ENCODE results near the gene DCUN1D1. TPM values are rescaled to one million over a fixed set of nuclear protein-coding genes. Genes with fewer than 3 reads are reported as not detected.

Gene DCUN1D1
- total RNA-seq, 1 experiment from 2014 or later = 24.7 TPM

DNA sequence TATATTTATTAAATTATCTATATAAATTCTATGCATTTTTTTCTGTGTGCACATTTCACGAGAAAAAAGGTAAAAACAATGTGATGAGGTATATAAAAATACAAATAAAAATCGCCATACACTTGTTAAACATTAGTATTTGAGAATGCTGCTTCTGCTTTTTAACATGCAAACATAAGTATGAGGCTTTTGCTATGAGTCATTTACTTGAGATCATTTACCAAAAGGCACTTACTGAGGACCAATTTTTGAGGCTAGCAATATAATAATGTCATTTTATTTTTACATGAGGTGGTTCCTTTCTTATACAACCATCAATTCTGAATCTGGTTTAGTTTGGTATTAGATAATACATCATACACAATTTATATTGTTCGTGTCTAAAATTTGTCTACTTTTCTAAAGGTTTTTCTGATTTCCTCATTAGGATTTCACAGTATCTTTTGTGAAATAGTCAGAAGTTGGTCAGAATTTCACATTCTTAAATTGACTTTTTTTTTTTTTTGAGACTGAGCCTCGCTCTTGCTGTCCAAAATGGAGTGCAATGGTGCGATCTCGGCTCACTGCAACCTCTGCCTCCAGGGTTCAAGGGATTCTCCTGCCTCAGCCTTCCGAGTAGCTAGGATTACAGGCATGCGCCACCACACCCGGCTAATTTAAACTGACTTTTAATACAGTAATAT is 25.6 kb downstream of the DCUN1D1 start:
- no peak for DNase-seq (ENCODE audit: low read depth, low spot score)
- in situ Hi-C loops (cut with HindIII; ENCODE audit: low pct_unique_long_range_greater_than_20kb, low sequenced_read_pairs) = no loop called here

DNA sequence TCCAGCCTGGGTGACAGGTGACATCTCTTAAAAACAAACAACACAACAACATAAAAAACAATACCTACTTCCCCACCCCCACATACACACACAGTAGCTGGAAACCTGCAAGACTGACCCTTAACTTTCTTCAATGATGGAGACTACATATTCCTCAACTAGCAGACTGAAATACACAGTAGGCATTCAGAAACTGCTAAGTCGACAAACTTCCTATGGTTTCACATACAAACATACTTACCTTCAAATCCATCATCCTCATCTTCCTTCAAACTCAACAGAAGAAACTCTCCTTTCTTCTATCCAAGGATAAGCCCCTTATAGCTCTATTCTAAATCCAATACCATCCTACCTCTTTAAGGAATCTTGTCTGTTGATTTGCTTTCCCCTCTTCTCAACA is 30.6 kb downstream of the DCUN1D1 start:
- no peak for DNase-seq (ENCODE audit: low read depth, low spot score)
- in situ Hi-C loops (cut with HindIII; ENCODE audit: low pct_unique_long_range_greater_than_20kb, low sequenced_read_pairs) = no loop called here

DNA sequence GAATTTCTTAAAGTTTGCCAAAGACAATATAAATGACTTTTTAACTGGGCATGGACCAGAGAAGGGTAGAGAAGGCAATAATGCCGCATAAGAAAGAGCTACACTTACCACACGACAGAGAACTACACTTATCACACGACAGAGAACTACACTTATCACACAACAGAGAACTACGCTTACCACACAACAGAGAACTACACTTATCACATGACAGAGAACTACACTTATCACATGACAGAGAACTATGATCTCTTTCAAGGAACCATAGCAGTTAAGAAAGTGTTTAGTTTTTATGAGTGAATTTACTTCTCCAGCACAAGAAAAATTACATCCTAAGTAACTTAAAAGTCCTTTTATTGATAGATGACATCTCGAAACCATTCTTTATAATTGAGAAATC is 32.0 kb downstream of the DCUN1D1 start:
- in situ Hi-C loops (cut with HindIII; ENCODE audit: low pct_unique_long_range_greater_than_20kb, low sequenced_read_pairs) = no loop called here
- peak; percentile 52 for DNase-seq (ENCODE audit: low read depth, low spot score)

GRCh38 chr3:182947888-182948287 is 32.5 kb downstream of the DCUN1D1 start:
- DNase-seq (ENCODE audit: low read depth, low spot score) = peak; percentile 56
- in situ Hi-C loops (cut with HindIII; ENCODE audit: low pct_unique_long_range_greater_than_20kb, low sequenced_read_pairs) = no loop called here

DNA sequence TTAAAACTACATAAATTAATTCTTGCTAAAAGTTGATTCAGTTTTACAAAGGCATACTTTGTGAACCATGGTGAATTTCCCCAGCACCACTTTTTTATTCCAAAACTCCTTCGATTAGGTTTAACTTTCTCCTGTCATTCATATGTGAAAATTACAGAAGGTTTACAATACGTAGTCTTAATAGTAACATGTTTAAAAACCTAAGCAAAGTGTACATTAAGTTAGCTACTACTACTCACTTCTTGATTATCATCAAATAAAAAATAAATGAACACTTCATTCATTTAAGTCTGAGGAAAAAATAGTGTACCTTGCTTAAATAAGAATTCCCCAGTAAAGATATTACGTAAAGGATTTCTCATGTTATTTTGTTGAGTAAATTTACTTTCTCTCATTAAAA is 38.6 kb downstream of the DCUN1D1 start:
- in situ Hi-C loops (cut with HindIII; ENCODE audit: low pct_unique_long_range_greater_than_20kb, low sequenced_read_pairs) = no loop called here
- no peak for DNase-seq (ENCODE audit: low read depth, low spot score)

- no peak for DNase-seq (ENCODE audit: low read depth, low spot score)
- in situ Hi-C loops (cut with HindIII; ENCODE audit: low pct_unique_long_range_greater_than_20kb, low sequenced_read_pairs) = no loop called here
Measured at GRCh38 chr3:182940266-182940808, 40.0 kb downstream of the DCUN1D1 start.

GRCh38 chr3:182937293-182938051 is 42.9 kb downstream of the DCUN1D1 start:
- in situ Hi-C loops (cut with HindIII; ENCODE audit: low pct_unique_long_range_greater_than_20kb, low sequenced_read_pairs) = no loop called here
- DNase-seq (ENCODE audit: low read depth, low spot score) = no peak

DNA sequence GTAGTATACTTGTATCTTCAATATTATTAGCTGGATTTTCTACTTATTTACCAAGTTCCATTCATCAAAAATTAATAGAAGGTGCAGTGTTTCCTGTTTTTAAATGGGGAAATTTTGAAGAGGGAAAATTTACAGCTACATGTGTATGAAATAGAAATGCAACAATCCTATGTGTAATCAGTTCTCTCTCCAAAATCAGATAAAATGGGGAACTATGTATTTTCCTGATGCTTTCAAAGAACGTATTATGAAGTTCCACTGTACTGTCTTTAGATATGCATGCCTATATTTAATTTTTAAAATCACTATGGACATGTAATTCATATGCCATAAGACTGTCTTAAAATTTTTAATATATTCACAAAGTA is 43.4 kb downstream of the DCUN1D1 start:
- DNase-seq (ENCODE audit: low read depth, low spot score) = no peak
- in situ Hi-C loops (cut with HindIII; ENCODE audit: low pct_unique_long_range_greater_than_20kb, low sequenced_read_pairs) = no loop called here

DNA sequence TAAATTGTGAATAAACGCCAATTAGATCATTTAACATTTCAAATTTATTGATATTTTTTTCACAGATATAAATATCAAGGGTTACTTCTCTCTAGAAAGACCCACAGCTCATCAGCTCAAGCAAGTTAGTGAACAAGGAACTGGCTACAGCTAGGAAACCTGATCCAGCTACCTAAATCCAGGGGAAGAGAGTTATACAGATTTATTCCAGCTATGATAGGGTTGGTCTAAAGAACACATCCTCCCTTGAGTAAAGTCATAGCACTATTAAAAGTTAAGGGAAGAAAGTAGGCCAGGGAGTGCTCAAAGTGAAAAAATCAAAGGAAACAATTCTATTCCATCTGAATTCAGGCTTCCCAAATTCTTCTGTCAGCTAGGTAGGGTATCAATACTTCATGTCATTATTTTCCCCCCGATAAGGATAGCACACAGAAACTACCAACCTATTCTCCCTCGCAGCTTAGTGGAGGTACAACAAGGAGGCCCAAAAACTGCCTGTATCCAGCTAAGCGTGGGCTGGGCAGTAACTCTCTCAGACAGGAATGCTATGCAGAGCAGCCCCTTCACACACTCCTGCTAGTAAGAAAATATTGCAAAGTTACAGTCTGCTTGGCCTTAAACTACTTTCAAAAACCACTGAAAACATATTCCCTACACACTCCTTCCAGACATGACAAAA is 44.0 kb downstream of the DCUN1D1 start:
- in situ Hi-C loops (cut with HindIII; ENCODE audit: low pct_unique_long_range_greater_than_20kb, low sequenced_read_pairs) = no loop called here
- DNase-seq (ENCODE audit: low read depth, low spot score) = no peak

- no peak for DNase-seq (ENCODE audit: low read depth, low spot score)
- in situ Hi-C loops (cut with HindIII; ENCODE audit: low pct_unique_long_range_greater_than_20kb, low sequenced_read_pairs) = no loop called here
Measured at GRCh38 chr3:182935803-182936202, 44.5 kb downstream of the DCUN1D1 start.

GRCh38 chr3:182925944-182926337 is 54.4 kb downstream of the DCUN1D1 start:
- no peak for DNase-seq (ENCODE audit: low read depth, low spot score)
- in situ Hi-C loops (cut with HindIII; ENCODE audit: low pct_unique_long_range_greater_than_20kb, low sequenced_read_pairs) = no loop called here

DNA sequence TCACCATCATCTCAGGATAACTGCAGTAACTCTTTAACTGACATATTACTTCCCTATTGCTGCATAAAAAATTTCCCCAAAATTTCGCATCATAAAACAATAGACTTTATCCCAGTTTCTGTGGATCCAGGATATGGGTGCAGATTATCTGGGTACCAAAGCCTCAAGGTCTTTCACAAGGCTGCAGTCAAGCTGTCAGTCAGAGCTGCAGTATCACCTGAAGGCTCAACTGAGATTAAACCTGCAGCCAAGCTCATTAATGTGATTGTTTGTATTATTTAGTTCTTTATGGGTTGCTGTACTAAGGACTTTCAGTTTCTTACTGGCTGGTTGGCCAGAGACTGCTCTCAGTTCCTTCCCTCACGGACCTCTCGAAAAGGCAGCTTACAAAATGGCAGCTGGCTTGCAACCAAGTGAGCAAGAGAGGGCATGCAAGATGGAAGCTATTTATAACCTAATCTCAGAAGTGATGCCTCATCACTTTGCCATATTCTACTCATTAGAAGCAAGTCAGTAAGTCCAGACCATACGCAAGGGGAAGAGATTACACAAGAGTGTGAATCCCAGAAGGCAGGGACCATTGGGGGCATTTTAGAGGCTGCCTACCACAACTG is 54.9 kb downstream of the DCUN1D1 start:
- in situ Hi-C loops (cut with HindIII; ENCODE audit: low pct_unique_long_range_greater_than_20kb, low sequenced_read_pairs) = no loop called here
- no peak for DNase-seq (ENCODE audit: low read depth, low spot score)

DNA sequence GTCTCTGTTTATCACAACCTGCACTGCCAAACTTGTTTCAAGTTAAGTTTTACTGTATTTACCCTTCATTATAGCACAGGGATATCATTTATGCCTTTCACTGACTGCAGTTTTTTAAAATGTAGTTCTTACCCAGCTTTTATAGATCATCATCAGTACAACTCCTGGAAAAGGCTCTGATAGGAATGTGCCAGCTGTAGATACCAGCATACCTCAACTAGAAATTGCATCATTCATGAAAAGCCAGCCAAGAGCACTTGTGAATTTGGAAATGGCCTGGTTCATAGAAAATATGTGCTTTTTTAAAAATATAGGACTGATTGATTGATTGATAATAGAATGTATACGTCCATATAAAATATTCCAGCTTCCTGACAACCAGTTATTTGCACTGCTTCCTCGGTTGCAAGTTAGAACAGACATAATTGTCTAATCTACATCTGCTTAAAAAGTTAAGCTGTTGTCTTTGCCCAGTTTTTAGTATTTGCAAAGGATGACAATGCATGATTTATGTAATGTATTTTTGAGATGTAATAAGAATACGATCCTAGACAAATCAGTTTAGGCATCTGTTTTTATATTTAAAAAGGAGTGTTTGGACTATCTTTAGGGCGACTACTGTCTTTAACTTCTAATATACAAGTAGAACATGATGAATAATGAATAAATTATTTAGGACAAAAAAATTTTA is 58.5 kb downstream of the DCUN1D1 start:
- in situ Hi-C loops (cut with HindIII; ENCODE audit: low pct_unique_long_range_greater_than_20kb, low sequenced_read_pairs) = no loop called here
- DNase-seq (ENCODE audit: low read depth, low spot score) = no peak

GRCh38 chr3:182920515-182921084 is 59.7 kb downstream of the DCUN1D1 start:
- DNase-seq (ENCODE audit: low read depth, low spot score) = no peak
- in situ Hi-C loops (cut with HindIII; ENCODE audit: low pct_unique_long_range_greater_than_20kb, low sequenced_read_pairs) = no loop called here

DNA sequence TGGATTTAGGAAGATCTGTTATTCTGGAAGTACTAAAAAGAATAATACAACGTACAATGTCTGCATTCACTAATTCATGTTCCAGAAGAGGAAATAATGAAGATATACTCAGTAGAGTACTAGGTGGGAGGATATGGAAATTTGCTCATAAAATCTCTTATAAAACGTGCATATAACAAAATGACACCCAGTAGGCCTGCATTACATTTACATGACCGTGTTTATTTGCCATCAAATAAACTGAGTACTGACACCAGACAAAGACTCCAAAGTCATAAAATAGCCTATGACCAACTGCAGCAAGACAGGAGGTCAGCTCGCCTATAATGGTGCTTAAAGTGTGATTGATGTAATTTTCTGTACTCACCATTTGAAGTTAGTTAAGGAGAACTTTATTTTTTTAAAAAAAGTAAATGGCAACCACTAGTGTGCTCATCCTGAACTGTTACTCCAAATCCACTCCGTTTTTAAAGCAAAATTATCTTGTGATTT is 60.4 kb downstream of the DCUN1D1 start:
- in situ Hi-C loops (cut with HindIII; ENCODE audit: low pct_unique_long_range_greater_than_20kb, low sequenced_read_pairs) = no loop called here
- no peak for DNase-seq (ENCODE audit: low read depth, low spot score)

- in situ Hi-C loops (cut with HindIII; ENCODE audit: low pct_unique_long_range_greater_than_20kb, low sequenced_read_pairs) = no loop called here
- DNase-seq (ENCODE audit: low read depth, low spot score) = no peak
Measured at GRCh38 chr3:182917134-182917533, 63.2 kb downstream of the DCUN1D1 start.

- DNase-seq (ENCODE audit: low read depth, low spot score) = no peak
- in situ Hi-C loops (cut with HindIII; ENCODE audit: low pct_unique_long_range_greater_than_20kb, low sequenced_read_pairs) = no loop called here
Measured at GRCh38 chr3:182914341-182914740, 66.0 kb downstream of the DCUN1D1 start.
